Adrenal gland (tissue), 5 donors: Measurements from ENCODE around the gene IQCM.

Source experiments
- POLR2A ChIP-seq, 2 donors: fragments of 450-650 bp; IDR thresholded peaks; one replicate each; pipeline ENCODE4 v1.6.1; 2017; ENCODE audit warnings: antibody characterized with exemption in 2 of 2, mild to moderate bottlenecking in 2 of 2, moderate library complexity in 1 of 2
- TF ChIP-seq, protein P1 (sequence below), 6 experiments: fragments of 450-650 bp in 4 of 6; fragments of 200-600 bp in 2 of 6; sonication (generic) in 1 of 6; IDR thresholded peaks; 1 replicate in 5 of 6; 2 replicates in 1 of 6; pipeline versions ENCODE4 v1.5.1 to v1.8.0; 2016 to 2021; ENCODE audit warnings: antibody characterized with exemption in 6 of 6, mild to moderate bottlenecking in 2 of 6, moderate library complexity in 1 of 6
- donor health status: DM: no; HTN: no; CAD: no.

DNA sequence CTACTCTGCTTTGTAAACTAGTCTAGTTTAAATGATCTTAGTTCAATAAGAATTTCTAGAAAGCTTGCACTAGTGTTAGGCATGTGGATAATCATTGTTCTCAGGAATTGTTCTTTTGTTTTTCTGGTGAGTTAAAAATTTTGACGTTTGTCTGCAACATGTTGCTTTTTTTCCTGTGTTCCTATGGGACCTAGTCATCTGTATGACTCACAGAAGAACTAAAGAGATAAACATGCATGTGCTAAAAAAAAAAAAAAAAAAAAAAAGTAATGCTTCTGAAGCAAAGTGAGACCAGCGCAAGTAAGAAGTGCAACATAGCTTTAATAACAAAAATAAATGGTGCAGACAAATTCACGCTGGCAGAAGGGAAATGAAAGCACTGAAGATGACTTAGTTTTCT is 471.2 kb downstream of the IQCM start:
- TF ChIP-seq, protein P1, sequence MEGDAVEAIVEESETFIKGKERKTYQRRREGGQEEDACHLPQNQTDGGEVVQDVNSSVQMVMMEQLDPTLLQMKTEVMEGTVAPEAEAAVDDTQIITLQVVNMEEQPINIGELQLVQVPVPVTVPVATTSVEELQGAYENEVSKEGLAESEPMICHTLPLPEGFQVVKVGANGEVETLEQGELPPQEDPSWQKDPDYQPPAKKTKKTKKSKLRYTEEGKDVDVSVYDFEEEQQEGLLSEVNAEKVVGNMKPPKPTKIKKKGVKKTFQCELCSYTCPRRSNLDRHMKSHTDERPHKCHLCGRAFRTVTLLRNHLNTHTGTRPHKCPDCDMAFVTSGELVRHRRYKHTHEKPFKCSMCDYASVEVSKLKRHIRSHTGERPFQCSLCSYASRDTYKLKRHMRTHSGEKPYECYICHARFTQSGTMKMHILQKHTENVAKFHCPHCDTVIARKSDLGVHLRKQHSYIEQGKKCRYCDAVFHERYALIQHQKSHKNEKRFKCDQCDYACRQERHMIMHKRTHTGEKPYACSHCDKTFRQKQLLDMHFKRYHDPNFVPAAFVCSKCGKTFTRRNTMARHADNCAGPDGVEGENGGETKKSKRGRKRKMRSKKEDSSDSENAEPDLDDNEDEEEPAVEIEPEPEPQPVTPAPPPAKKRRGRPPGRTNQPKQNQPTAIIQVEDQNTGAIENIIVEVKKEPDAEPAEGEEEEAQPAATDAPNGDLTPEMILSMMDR (IDR thresholded peaks at IDR 0.05) = no peak
- TF ChIP-seq POLR2A (IDR thresholded peaks at IDR 0.05) = no peak
